Right lobe of liver (tissue), 4 donors: Measurements from ENCODE around the gene SAMD15.

Experiments
- CTCF ChIP-seq, 4 donors: fragments of 200-600 bp in 3 of 4; fragments of 450-650 bp in 1 of 4; IDR thresholded peaks; one replicate each; pipeline versions ENCODE4 v1.5.1 to v1.8.0; 2016 to 2022; ENCODE audit warnings: antibody characterized with exemption in 4 of 4, mild to moderate bottlenecking in 2 of 4
- POLR2A ChIP-seq: fragments of 450-650 bp; IDR thresholded peaks from one replicate; pipeline ENCODE4 v1.6.1; 2017; ENCODE audit warnings: antibody characterized with exemption, mild to moderate bottlenecking
- donor health status: DM: no; HTN: no; CAD: no.
- donor health status: DM: no; HTN: no; CAD: no.
- donor health status: DM: no; HTN: yes; CAD: no.

- TF ChIP-seq CTCF (IDR thresholded peaks at IDR 0.05), result no peak
- TF ChIP-seq POLR2A, result no peak
These were observed 39.7 kb downstream of the SAMD15 start for GRCh38 chr14:77416836-77417235.
